Renal cortex interstitium (tissue), 11 donors: ENCODE results near the gene COIL. TPM values are rescaled to one million over a fixed set of nuclear protein-coding genes. Genes with fewer than 3 reads are reported as not detected.
"Not testable (repeated sequence)": the region's sequence is repeated elsewhere in the genome, so short reads cannot be mapped to it uniquely, and the experiment has no call there.

Source experiments
- DNase-seq, 11 donors: peaks; one replicate each; pipeline ENCODE4 v3.0.0-alpha.2; 2013; ENCODE audit warnings: low read depth in 9 of 11, low spot score in 4 of 11; ENCODE audit errors: extremely low read depth in 1 of 11
- polyA plus RNA-seq, 3 donors: library from polyadenylated mRNA; unstranded; fragments of 120-200 nt; gene quantifications; one replicate each; pipeline ENCODE4 v1.2.1, GENCODE V29; 2013; ENCODE audit not compliant: insufficient read length in 3 of 3

Gene COIL
- polyA plus RNA-seq, 3 donors, result 28.9 to 33.4 (median 29.2) TPM

- no peak for DNase-seq
These were observed 24.7 kb upstream of the COIL start for GRCh38 chr17:56985371-56986162.

- no peak for DNase-seq
These were observed 22.5 kb upstream of the COIL start for GRCh38 chr17:56983366-56983765.

GRCh38 chr17:56982312-56982711 lies 21.5 kb upstream of the COIL start:
- DNase-seq, result no peak

GRCh38 chr17:56980526-56980925 lies 19.7 kb upstream of the COIL start:
- not testable (repeated sequence) for DNase-seq

- no peak for DNase-seq
These were observed 18.2 kb upstream of the COIL start for GRCh38 chr17:56979091-56979480.

GRCh38 chr17:56978441-56979090 lies 17.7 kb upstream of the COIL start:
- no peak for DNase-seq

GRCh38 chr17:56977673-56978395 lies 17.0 kb upstream of the COIL start, which contains the start of gene SCPEP1:
Gene SCPEP1, plus strand, starts transcription at chr17:56978131. Its CDS starts 29 bp downstream, at chr17:56978160.
- peak in 10 of 11 donors; percentile 33 to 66 (median 54) for DNase-seq

- DNase-seq, result no peak
These were observed 16.2 kb upstream of the COIL start for GRCh38 chr17:56976941-56977608.

- DNase-seq, result no peak
These were observed 14.8 kb upstream of the COIL start for GRCh38 chr17:56975656-56976055.

GRCh38 chr17:56974055-56974454 lies 13.2 kb upstream of the COIL start:
- DNase-seq, result no peak

GRCh38 chr17:56973520-56973919 lies 12.7 kb upstream of the COIL start:
- peak in 1 of 11 donors; percentile 17 for DNase-seq

- no peak for DNase-seq
These were observed 11.4 kb upstream of the COIL start for GRCh38 chr17:56972111-56972730.

- DNase-seq, result no peak
These were observed 10.1 kb upstream of the COIL start for GRCh38 chr17:56970974-56971373.

GRCh38 chr17:56966338-56966737 lies 5.5 kb upstream of the COIL start:
- DNase-seq, result no peak

- DNase-seq, result not testable (repeated sequence)
These were observed 4.8 kb upstream of the COIL start for GRCh38 chr17:56965681-56966080.

GRCh38 chr17:56965241-56965640 lies 4.4 kb upstream of the COIL start:
- DNase-seq, result not testable (repeated sequence)

- no peak for DNase-seq
These were observed 3.9 kb downstream of the COIL start for GRCh38 chr17:56956992-56957391.

GRCh38 chr17:56949595-56949994 lies 11.3 kb downstream of the COIL start:
- DNase-seq, result no peak

- no peak for DNase-seq
These were observed 12.4 kb downstream of the COIL start for GRCh38 chr17:56948491-56948890.
